Stimulated activated CD4-positive, alpha-beta T cell treated with anti-CD3 and anti-CD28 coated beads, TNF-alpha, amount 100 ng/mL, for 4 hours (primary cell): ENCODE data around the gene GHITM.

Source experiments
- DNase-seq, 3 experiments: peaks; one replicate each; pipeline ENCODE4 v3.0.0-alpha.2; 2020; ENCODE audit warnings: low read depth in 3 of 3

Gene GHITM

GRCh38 chr10:84200537-84201243 is 61.4 kb downstream of the GHITM start:
- DNase-seq = no peak

DNA sequence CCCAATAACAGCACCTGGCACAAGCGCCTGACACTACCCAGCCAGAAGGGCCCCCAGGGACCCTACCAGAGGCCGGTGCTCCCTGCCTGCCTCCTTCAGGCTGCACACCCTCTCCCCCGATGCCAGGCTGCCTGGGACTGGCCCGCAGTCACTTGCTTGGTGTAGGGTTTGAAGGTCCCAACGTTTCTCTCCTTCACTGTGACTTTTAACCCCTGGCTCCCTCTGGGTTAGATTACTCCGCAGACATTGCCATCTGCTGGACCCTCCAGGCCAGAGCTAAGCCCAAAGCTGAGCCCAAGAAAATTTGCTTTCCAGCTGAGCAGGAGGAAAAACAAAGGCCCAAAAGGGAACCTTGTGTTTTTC is 61.9 kb downstream of the GHITM start:
- no peak for DNase-seq

DNA sequence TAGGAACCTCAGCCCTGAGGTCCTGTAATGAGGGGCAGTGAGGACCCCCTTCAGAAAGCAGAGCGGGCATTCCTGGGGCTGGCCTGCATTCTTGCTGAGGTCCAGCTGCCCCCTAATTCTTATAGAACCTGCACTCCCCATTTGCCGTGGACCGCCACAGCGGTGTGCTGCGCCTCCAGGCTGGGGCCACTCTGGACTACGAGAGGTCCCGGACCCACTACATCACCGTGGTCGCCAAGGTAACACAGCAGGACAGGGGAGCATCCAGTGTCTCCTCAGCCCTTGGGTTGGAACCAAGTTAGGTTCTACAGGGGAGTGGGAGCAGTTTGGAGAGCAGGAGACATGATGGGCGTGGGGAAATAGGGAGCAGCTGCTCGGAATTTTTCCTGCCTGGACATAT is 62.4 kb downstream of the GHITM start:
- no peak for DNase-seq

DNA sequence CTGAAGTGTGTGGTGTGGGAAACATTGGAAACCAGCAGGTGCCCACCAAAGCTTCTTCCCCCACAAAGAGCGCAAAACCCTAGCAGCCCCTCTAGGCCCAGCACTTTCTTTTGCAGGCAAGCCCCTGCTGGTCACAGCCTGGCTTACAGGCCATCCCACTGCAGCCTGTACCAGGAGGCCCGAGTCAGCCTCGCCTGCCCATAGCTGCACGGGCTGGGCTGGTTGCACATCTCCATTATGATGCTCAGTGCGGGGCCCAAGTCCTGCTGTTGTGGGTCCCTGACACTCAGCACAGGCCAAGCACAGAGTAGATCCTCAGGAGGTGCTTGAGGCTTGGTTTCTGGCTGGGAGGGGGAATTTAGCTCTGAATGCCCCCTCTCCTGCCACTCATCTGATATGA is 63.0 kb downstream of the GHITM start:
- no peak for DNase-seq
